Measurements from ENCODE around the gene CDH2. TPM values are rescaled to one million over a fixed set of nuclear protein-coding genes. Genes with fewer than 3 reads are reported as not detected.

CDH2 gene
- total RNA-seq, 1 donor from 2014 or later: not detected

GRCh38 chr18:27901424-27902226, 275.3 kb downstream of the CDH2 start:
- no peak for ATAC-seq
